Nephron progenitor cell (in vitro differentiated cells): ENCODE results near the gene SPATS2L.
A peak's percentile ranks its signal among the peaks of the same experiment; 100 is the strongest.

ENCODE experiments used
- DNase-seq: peaks from one replicate; pipeline ENCODE4 v3.0.0; 2021
- H3K27ac Mint-ChIP-seq: 2 replicates; pipeline ENCODE4 v1.8.0; 2021; ENCODE audit warnings: mild to moderate bottlenecking, moderate library complexity, mixed read lengths
- H3K27me3 Mint-ChIP-seq: 2 replicates; pipeline ENCODE4 v1.8.0; 2021; ENCODE audit warnings: mild to moderate bottlenecking, low read depth, mixed read lengths; ENCODE audit not compliant: poor library complexity
- H3K36me3 Mint-ChIP-seq: 2 replicates; pipeline ENCODE4 v1.8.0; 2021; ENCODE audit warnings: low read depth, mixed read lengths
- H3K4me1 Mint-ChIP-seq: 2 replicates; pipeline ENCODE4 v1.8.0; 2021; ENCODE audit warnings: mixed read lengths
- H3K4me3 Mint-ChIP-seq: 2 replicates; pipeline ENCODE4 v1.8.0; 2021; ENCODE audit warnings: mild to moderate bottlenecking, moderate library complexity, mixed read lengths
- H3K9me3 Mint-ChIP-seq: 2 replicates; pipeline ENCODE4 v1.8.0; 2021; ENCODE audit warnings: mild to moderate bottlenecking, moderate library complexity, mixed read lengths
- TF ChIP-seq, protein P1 (sequence below): fragments of 200-600 bp; sonication (generic); IDR thresholded peaks from 2 replicates; pipeline ENCODE4 v1.5.0; 2021; ENCODE audit warnings: antibody characterized with exemption

SPATS2L gene

GRCh38 chr2:200408428-200409316 is 102.2 kb downstream of the SPATS2L start:
- no peak overlapping the region for H3K27ac Mint-ChIP-seq
- DNase-seq: peak; percentile 4
- H3K9me3 Mint-ChIP-seq: peaks cover 7% of the 10 kb centered on the region
- H3K36me3 Mint-ChIP-seq: peaks cover 17% of the 10 kb centered on the region
- H3K4me3 Mint-ChIP-seq: no peak overlapping the region
- TF ChIP-seq, protein P1, sequence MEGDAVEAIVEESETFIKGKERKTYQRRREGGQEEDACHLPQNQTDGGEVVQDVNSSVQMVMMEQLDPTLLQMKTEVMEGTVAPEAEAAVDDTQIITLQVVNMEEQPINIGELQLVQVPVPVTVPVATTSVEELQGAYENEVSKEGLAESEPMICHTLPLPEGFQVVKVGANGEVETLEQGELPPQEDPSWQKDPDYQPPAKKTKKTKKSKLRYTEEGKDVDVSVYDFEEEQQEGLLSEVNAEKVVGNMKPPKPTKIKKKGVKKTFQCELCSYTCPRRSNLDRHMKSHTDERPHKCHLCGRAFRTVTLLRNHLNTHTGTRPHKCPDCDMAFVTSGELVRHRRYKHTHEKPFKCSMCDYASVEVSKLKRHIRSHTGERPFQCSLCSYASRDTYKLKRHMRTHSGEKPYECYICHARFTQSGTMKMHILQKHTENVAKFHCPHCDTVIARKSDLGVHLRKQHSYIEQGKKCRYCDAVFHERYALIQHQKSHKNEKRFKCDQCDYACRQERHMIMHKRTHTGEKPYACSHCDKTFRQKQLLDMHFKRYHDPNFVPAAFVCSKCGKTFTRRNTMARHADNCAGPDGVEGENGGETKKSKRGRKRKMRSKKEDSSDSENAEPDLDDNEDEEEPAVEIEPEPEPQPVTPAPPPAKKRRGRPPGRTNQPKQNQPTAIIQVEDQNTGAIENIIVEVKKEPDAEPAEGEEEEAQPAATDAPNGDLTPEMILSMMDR: no peak
- H3K27me3 Mint-ChIP-seq: no peaks in the 10 kb centered on the region
- peaks cover 37% of the 10 kb centered on the region for H3K4me1 Mint-ChIP-seq

DNA sequence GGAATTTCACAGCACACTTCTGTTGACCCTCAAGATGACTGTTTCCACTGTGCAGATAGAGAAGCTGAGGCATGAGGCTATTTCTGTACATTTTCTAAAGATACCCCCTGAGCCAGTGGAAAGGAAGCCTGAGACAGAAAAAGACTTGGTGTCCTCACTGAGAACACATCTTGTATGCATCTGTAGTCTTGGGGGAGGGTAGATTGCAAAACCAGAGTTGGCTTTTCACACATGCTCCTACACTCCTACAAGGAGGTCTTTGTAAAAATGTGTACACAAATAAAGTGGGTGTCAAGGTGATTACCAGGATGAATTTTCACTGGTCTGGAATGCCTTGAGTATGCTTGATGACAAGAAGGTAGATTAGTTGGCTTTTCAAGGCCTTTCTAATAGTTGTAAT is 105.3 kb downstream of the SPATS2L start:
- Mint-ChIP-seq H3K4me1 (peaks cover 12% of the 10 kb centered on the region), H3K27ac (no peak overlapping the region), H3K36me3 (peaks cover 9% of the 10 kb centered on the region), H3K27me3 (no peaks in the 10 kb centered on the region), H3K4me3 (no peak overlapping the region), H3K9me3 (no peaks in the 10 kb centered on the region)
- TF ChIP-seq, protein P1: no peak
- DNase-seq: no peak

GRCh38 chr2:200414367-200414766 is 107.9 kb downstream of the SPATS2L start:
- no peaks in the 10 kb centered on the region for H3K27me3 Mint-ChIP-seq
- H3K9me3 Mint-ChIP-seq: no peaks in the 10 kb centered on the region
- peaks cover 20% of the 10 kb centered on the region for H3K36me3 Mint-ChIP-seq
- DNase-seq: no peak
- H3K4me3 Mint-ChIP-seq: no peak overlapping the region
- peaks cover 6% of the 10 kb centered on the region for H3K4me1 Mint-ChIP-seq
- TF ChIP-seq, protein P1: no peak
- H3K27ac Mint-ChIP-seq: no peak overlapping the region

- Mint-ChIP-seq H3K9me3 (no peaks in the 10 kb centered on the region), H3K4me3 (no peak overlapping the region), H3K27me3 (no peaks in the 10 kb centered on the region), H3K4me1 (peaks cover 6% of the 10 kb centered on the region), H3K36me3 (peaks cover 25% of the 10 kb centered on the region), H3K27ac (no peak overlapping the region)
- TF ChIP-seq, protein P1: no peak
- no peak for DNase-seq
Measured at GRCh38 chr2:200415455-200415854, 109.0 kb downstream of the SPATS2L start.

- TF ChIP-seq, protein P1: no peak
- DNase-seq: no peak
- peak overlapping the region; percentile 79 for H3K27ac Mint-ChIP-seq
- peaks cover 6% of the 10 kb centered on the region for H3K4me1 Mint-ChIP-seq
- H3K4me3 Mint-ChIP-seq: no peak overlapping the region
- H3K9me3 Mint-ChIP-seq: no peaks in the 10 kb centered on the region
- no peaks in the 10 kb centered on the region for H3K27me3 Mint-ChIP-seq
- peaks cover 25% of the 10 kb centered on the region for H3K36me3 Mint-ChIP-seq
Measured at GRCh38 chr2:200416878-200417277, 110.4 kb downstream of the SPATS2L start.

GRCh38 chr2:200417366-200417765 is 110.9 kb downstream of the SPATS2L start:
- Mint-ChIP-seq H3K27me3 (no peaks in the 10 kb centered on the region), H3K4me1 (peaks cover 6% of the 10 kb centered on the region), H3K27ac (no peak overlapping the region), H3K4me3 (no peak overlapping the region), H3K36me3 (peaks cover 25% of the 10 kb centered on the region), H3K9me3 (no peaks in the 10 kb centered on the region)
- DNase-seq: no peak
- TF ChIP-seq, protein P1: no peak
